ENCODE measurements around the gene BTF3.
"Not testable (repeated sequence)": the region's sequence is repeated elsewhere in the genome, so short reads cannot be mapped to it uniquely, and the experiment has no call there.

BTF3 gene

GRCh38 chr5:73498057-73498992 lies at the start of gene BTF3:
Gene BTF3 (plus strand): TSS chr5:73498442. CDS start chr5:73498668, 226 bp downstream.
- peak; percentile 99 for DNase-seq (ENCODE audit: low spot score)

GRCh38 chr5:73448463-73449136 lies 49.6 kb upstream of the BTF3 start, which contains the start of gene FOXD1:
Gene FOXD1 (minus strand): TSS chr5:73448777. CDS start chr5:73448362, 415 bp downstream.
- DNase-seq (ENCODE audit: low spot score): peak; percentile 68

DNA sequence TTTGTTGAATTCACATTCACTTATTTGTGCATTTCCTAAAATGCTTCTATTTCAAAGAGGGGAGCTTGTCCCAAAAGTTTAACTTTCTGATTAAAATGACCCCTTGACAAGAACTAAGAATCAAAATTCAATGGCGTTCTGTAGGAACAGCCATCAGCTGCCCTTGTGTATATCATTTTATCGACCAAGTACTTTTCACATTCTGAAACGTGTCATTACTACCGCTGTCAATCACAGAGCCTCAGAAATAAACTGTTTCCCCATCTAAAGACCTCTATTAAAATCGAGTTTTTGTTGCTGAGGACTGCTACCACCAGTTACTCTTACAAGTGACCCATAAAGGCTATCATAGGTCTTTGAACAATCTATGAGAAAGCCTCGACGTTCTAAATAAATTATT lies 48.1 kb upstream of the BTF3 start:
- DNase-seq (ENCODE audit: low spot score): no peak

DNA sequence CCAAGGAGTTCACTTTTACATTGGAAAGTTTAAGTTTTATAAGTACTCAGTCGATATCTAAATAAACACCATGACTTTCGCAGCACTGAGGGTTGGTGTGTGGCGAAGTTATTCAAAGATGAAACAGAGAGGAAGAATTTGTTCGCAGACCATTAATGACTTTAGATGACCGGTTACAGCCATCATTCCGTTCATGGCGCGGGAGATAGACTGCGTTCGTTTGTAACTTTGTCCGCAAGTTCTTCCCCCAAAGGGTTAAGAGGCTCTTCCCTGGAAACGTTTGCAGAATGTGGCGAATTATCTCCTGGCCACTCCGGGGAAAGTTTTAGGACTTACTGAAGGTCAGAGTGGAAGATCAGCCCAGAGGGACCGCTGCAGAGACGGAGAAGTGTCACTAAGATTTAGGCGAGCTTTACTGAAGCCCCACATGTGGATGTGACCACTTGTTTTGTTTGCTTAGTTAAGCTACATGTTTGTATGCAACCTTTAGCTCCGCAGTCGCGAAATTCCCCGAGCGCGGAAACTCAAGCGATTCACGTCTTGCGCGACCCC lies 47.5 kb upstream of the BTF3 start:
- DNase-seq (ENCODE audit: low spot score): no peak

- peak; percentile 18 for DNase-seq (ENCODE audit: low spot score)
Measured at GRCh38 chr5:73451224-73452130, 46.8 kb upstream of the BTF3 start.

GRCh38 chr5:73452215-73452614 lies 46.0 kb upstream of the BTF3 start:
- no peak for DNase-seq (ENCODE audit: low spot score)

GRCh38 chr5:73454379-73455036 lies 43.7 kb upstream of the BTF3 start:
- peak; percentile 37 for DNase-seq (ENCODE audit: low spot score)

DNA sequence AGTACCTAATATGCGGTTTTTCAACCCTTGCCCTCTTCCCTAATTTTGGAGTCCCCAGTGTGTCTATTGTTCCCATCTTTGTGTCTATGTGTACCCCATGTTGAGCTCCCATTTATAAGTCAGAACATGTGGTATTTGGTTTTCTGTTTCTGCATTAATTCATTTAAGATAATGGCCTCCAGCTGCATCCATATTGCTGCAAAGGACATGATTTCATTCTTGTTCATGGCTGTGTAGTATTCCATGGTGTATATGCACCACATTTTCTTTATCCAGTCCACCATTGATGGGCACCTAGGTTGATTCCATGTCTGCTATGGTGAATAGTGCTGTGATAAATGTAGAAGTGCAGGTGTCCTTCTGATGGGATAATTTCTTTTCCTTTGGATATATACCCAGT lies 41.8 kb upstream of the BTF3 start:
- not testable (repeated sequence) for DNase-seq (ENCODE audit: low spot score)

- no peak for DNase-seq (ENCODE audit: low spot score)
Measured at GRCh38 chr5:73459366-73459765, 38.9 kb upstream of the BTF3 start.

GRCh38 chr5:73460133-73460532 lies 38.1 kb upstream of the BTF3 start:
- DNase-seq (ENCODE audit: low spot score): no peak

DNA sequence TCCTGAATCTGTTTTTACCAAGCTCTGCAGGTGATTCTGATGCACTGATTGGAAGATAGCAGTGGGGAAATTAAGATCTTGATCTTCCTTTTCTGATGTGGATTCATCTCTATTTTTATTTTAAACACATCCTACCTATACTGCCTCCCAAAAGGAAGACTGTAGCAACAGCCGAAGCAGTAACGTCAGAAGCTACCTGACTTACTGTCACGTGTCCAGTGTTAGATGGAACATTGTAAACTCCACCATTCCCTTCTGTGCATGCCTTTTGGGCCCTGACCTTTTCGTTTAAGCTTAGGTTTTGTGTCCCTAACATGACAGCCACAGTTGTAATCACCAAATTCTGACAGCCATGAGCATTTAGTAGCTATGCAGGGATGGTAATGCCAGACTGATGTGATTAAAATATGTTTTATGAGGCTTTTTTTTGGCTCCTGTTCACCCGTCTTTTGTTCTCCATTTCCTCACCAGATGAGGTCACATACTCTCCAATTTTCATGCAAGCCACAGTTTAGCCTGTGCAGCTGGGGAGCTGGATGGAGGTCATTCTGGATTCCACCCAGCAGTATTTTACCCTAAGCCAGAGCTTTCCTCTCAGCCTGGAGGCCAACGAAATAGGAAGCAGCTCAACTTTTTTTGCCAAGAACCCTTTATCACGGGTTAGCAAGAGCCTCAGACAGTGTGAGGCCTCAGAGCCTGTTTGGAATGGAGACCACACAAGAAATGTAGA lies 34.1 kb upstream of the BTF3 start:
- no peak for DNase-seq (ENCODE audit: low spot score)

DNA sequence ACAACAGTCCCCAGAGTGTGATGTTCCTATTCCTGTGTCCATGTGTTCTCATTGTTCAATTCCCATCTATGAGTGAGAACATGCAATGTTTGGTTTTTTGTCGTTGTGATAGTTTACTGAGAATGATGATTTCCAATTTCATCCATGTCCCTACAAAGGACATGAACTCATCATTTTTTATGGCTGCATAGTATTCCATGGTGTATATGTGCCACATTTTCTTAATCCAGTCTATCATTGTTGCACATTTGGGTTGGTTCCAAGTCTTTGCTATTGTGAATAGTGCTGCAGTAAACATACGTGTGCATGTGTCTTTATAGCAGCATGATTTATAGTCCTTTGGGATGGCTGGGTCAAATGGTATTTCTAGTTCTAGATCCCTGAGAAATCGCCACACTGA lies 29.6 kb upstream of the BTF3 start:
- not testable (repeated sequence) for DNase-seq (ENCODE audit: low spot score)

- DNase-seq (ENCODE audit: low spot score): no peak
Measured at GRCh38 chr5:73469878-73470277, 28.4 kb upstream of the BTF3 start.

- DNase-seq (ENCODE audit: low spot score): no peak
Measured at GRCh38 chr5:73471654-73472053, 26.6 kb upstream of the BTF3 start.

DNA sequence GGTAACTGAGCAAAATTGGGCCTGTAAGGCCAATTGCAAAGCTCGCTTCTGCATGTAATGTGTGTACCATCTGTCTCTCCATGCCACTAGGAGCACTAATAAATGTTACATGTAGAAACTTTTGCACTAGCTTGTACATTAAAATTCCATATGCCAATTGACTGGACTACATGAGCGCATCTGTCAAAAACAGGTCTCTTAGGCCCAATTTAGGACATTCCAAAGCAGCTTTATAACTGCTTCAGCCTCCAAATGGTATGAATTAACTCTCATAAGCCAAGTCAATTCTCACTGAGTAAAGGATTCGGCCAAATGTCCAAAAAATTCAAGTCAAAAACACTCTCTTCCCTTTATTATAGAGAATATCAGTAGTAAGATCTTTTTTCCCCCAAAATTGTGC lies 26.1 kb upstream of the BTF3 start:
- DNase-seq (ENCODE audit: low spot score): no peak

GRCh38 chr5:73480500-73480899 lies 17.7 kb upstream of the BTF3 start:
- no peak for DNase-seq (ENCODE audit: low spot score)

- DNase-seq (ENCODE audit: low spot score): no peak
Measured at GRCh38 chr5:73482383-73483136, 15.7 kb upstream of the BTF3 start.

DNA sequence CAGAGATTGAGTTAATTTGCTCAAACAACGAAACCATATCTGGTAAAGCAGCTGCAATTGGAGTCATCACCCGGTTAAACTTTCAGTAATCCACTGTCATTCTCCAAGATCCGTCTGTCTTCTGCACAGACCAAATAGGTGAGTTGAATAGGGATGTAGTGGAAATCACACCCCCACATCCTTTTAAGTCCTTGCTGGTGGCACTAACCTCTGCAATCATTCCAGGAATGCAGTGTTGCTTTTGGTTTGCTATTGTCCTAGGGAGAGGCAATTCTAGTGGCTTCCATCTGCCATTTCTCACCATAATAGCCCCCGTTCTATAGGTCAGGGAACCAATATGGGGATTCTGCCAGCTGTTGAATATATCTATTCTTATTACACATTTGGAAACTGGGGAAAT lies 14.6 kb upstream of the BTF3 start:
- DNase-seq (ENCODE audit: low spot score): no peak

DNA sequence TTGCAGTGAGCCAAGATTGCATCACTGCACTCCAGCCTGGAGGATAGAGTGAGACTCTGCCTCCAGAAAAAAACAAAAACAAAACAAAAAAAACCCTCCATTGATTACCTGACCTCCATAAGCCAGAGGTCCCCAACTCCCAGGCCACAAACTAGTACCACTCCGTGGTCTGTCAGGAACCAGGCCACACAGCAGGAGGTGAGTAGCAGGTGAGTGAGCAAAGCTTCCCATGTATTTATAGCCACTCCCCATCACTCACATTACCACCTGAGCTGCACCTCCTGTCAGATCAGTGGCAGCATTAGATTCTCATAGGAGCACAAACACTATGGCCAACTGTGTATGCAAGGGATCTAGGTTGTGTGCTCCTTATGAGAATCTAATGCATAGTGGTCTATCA lies 13.7 kb upstream of the BTF3 start:
- DNase-seq (ENCODE audit: low spot score): no peak

DNA sequence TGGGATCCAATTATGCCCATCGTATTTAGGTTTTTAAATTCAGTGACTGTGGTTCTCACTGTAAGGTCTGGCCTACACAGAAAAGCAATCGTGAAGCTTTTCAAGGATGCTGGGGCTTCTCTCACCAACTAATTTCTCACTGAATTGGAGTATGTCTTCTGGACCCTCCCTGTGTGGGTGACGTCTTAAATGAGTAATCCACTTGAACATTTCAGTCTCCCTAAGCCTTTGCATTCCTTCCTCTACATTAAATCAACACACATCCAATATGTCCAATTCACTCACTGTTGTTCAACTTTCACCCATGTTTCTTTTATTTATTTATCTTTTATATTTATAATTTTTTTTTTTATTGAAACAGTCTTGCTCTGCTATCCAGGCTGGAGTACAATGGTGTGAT lies 12.5 kb upstream of the BTF3 start:
- DNase-seq (ENCODE audit: low spot score): no peak

Data from Ammon's horn (tissue), 1 donor.